HUDEP-2 (cell line): ENCODE data around the gene PTPRZ1.

ENCODE experiments used
- DNase-seq, 76 experiments: peaks; one replicate each; lab custom pipeline; 2025; ENCODE audit not compliant: unreplicated experiment in 76 of 76; lab: John Stamatoyannopoulos, UW

The PTPRZ1 gene

DNA sequence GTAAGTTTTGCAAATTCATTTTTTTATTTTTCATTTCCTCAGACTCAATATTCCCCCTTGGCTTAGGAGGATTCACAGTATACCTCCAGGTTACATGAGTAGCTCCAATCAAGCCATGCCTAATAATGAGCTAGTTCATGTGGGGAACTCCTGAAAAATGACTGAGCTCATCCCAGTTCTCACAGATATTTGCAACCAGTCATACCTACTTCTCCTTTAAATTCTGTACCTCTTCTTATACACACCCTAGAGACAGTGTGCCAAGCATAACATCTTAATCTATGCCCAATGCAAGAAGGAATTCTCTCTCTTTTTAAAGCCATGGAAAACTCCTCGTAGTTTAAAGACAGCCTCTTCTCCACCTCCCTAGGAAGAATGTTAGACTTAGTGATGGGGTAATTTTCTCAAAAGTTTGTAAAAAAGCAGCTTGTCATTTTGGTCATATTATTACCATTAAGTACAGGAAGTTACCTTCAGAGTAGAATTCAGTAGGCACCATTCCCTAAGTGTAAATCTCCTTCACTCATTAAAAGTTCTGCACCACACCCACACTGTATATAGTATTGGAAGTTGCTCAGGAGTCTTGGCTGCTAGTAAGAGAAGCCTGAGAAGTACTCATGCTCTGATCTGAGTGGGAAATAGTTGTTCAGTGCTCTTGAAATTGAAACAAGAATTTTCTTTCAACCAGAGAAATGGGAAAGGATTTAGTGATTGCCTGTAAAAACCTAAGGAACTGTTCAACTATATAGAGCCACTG, 72.7 kb downstream of the PTPRZ1 start:
- no peak for DNase-seq

- no peak for DNase-seq
Observed at GRCh38 chr7:121953164-121953563, 80.2 kb downstream of the PTPRZ1 start.

DNA sequence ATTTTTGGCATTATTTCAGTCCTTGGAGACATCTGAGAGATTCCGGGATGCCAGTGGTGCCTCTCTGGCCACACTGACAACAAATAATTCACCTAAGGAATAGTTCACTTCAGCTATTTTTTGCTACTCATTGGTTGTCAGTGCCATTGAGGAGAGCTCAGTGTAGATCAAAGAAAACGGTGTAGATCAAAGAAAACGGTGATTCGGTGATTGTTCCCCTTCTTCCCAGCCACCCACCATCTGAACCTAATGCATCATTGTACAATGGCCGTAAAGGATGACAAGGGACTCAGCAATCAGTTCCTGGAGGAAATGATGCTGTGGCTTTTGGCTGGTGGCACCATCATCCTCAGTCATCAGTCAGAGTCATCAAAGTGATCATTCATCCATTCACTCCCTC, 80.6 kb downstream of the PTPRZ1 start:
- DNase-seq = no peak

GRCh38 chr7:121954803-121955202, 81.8 kb downstream of the PTPRZ1 start:
- DNase-seq = no peak

GRCh38 chr7:121957626-121958025, 84.7 kb downstream of the PTPRZ1 start:
- DNase-seq = no peak

- no peak for DNase-seq
Observed at GRCh38 chr7:121960678-121961077, 87.7 kb downstream of the PTPRZ1 start.

DNA sequence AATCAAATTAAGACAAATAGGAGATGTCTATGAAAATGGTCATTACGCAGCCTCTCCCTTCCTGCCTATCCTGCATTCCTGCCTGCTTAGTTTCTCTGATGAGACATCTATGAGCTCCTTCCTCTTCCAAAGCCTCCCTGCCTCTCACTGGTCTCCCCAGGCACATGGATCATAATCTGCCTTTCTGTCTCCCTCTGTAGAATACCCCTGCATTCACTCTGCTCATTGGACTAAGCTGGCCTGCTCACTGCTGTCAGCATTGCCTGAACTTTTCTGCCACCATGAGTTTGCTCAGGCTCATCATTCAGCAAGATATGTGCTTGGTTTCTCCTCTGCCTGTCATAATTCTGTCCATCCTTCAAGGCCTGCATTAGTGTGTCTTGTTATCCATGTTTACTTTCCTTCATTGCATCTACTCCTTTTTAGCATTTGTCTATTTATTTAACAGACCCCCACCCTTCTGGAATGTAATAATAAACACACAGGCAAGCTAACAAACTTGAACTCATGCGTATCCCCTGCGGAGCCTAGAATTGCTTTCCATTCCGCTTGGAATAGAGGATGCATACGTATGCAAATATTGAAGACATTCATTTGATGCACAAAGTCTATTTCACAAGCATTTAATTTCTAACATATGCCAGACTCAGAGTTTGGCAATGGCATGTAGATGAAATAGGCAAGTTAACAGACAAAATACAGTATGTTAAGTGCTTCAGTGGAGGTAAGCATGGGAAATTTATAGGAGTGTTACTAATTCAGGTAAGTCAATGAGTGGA, 88.3 kb downstream of the PTPRZ1 start:
- no peak for DNase-seq

DNA sequence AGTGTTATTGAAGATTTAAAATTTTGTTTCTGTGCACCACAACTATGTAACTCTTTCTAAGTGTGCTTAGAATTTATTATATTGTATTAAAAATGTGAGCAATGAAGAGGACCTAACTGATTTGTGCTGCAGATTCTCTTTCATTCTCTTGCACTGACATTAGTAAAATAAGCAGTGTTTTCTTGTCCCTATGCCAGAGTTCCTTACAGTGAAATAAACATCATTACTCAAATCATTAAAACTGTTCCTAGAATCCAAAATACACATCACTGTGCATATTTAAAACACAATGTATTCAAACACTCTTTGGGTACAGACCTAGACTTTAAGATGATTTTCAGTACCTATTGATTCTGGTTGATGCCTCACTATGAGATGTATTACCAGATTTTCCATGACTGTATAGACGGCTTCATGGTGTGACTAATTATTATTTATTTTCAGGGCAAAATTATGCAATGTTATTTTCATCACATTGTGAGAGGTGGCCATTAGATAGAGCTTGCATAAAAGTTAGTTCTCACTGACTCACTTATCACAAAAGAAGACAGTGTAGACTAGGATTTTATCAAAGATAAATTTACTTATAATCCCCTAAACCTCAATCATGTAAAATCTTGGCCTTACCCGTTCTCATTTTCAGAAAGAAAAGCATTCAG, 93.4 kb downstream of the PTPRZ1 start:
- no peak for DNase-seq

- no peak for DNase-seq
Observed at GRCh38 chr7:121966935-121967332, 94.0 kb downstream of the PTPRZ1 start.

- DNase-seq = no peak
Observed at GRCh38 chr7:121985476-121986030, 112.6 kb downstream of the PTPRZ1 start.

GRCh38 chr7:121992068-121992467, 119.1 kb downstream of the PTPRZ1 start:
- no peak for DNase-seq

- peak in 42 of 76 experiments; percentile 1 to 55 (median 23) for DNase-seq
Observed at GRCh38 chr7:121994625-121995410, 121.9 kb downstream of the PTPRZ1 start.

GRCh38 chr7:122006687-122007086, 133.7 kb downstream of the PTPRZ1 start:
- DNase-seq = no peak

GRCh38 chr7:122010116-122010515, 137.2 kb downstream of the PTPRZ1 start:
- no peak for DNase-seq

GRCh38 chr7:122013065-122013464, 140.1 kb downstream of the PTPRZ1 start:
- DNase-seq = no peak

DNA sequence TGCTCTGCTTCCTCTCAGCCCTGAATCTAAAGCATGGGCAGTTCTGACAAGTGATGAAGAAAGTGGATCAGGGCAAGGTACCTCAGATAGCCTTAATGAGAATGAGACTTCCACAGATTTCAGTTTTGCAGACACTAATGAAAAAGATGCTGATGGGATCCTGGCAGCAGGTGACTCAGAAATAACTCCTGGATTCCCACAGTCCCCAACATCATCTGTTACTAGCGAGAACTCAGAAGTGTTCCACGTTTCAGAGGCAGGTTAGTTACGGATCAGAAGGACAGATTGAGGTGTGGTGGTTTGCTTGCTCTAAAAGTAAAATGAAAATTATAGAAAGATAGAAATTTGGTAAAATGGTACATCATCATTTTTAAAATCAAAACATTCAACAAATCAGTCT, 140.7 kb downstream of the PTPRZ1 start:
- no peak for DNase-seq

DNA sequence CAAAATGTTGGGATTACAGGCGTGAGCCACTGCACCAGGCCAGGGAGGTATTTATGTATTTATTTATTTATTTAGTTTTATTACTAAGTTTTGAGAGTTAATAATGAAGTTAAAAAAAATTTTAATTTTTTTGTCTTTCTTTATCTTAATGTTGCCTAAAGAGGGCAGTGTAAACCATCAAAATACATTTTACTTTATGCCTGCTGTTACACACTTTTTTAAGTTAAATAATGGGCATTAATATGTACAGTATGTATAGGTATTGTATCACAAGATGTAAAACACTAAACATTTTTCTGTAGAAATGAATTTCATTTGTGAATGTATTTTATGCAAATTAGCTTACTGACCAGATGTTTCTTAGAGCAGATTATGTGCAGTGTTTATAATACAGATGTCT, 141.7 kb downstream of the PTPRZ1 start:
- DNase-seq = no peak

DNA sequence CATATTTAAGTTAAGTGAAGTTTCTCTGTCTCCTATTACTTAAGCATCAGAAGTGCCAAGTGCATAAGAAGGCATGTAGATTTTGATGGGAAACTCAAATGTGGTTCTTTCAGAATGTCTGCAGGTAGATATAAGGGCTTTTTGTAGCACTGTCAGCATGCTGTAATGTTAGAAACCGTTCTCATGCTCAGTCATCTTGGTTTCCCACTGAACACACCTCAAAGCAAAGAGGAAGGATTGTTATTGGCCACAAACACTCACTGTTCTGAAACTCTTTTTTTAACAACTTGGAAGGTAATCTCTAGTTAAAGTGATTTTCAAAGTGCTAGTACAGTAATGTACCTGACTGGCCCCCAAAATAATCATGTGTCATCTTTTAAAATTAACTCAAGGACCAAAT, 145.1 kb downstream of the PTPRZ1 start:
- DNase-seq = no peak

- no peak for DNase-seq
Observed at GRCh38 chr7:122027058-122027457, 154.1 kb downstream of the PTPRZ1 start.

- DNase-seq = no peak
Observed at GRCh38 chr7:122033641-122034040, 160.7 kb downstream of the PTPRZ1 start.

- DNase-seq = no peak
Observed at GRCh38 chr7:122035876-122036275, 162.9 kb downstream of the PTPRZ1 start.
